ENCODE results near the gene GDE1.

GRCh38 chr16:19512297-19512696 lies 9.6 kb downstream of the GDE1 start:
- TF ChIP-seq ZNF138 (CRISPR knock-in tag; conservative IDR thresholded peaks at IDR 0.05) (no peak), CDX4 (CRISPR knock-in tag; IDR thresholded peaks at IDR 0.05; ENCODE audit: borderline replicate concordance) (no peak), PRRX2 (CRISPR knock-in tag; IDR thresholded peaks at IDR 0.05) (no peak), RELA (CRISPR knock-in tag; IDR thresholded peaks at IDR 0.05; ENCODE audit: borderline replicate concordance) (no peak), NFYB (CRISPR knock-in tag; conservative IDR thresholded peaks at IDR 0.05; ENCODE audit: low read depth) (no peak), ESRRA (CRISPR knock-in tag; IDR thresholded peaks at IDR 0.05; ENCODE audit: borderline replicate concordance) (no peak), ETV6 (CRISPR knock-in tag; IDR thresholded peaks at IDR 0.05) (no peak)
- TF ChIP-seq, protein P1, sequence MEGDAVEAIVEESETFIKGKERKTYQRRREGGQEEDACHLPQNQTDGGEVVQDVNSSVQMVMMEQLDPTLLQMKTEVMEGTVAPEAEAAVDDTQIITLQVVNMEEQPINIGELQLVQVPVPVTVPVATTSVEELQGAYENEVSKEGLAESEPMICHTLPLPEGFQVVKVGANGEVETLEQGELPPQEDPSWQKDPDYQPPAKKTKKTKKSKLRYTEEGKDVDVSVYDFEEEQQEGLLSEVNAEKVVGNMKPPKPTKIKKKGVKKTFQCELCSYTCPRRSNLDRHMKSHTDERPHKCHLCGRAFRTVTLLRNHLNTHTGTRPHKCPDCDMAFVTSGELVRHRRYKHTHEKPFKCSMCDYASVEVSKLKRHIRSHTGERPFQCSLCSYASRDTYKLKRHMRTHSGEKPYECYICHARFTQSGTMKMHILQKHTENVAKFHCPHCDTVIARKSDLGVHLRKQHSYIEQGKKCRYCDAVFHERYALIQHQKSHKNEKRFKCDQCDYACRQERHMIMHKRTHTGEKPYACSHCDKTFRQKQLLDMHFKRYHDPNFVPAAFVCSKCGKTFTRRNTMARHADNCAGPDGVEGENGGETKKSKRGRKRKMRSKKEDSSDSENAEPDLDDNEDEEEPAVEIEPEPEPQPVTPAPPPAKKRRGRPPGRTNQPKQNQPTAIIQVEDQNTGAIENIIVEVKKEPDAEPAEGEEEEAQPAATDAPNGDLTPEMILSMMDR (IDR thresholded peaks at IDR 0.05) = no peak
- TF ChIP-seq, protein P2, sequence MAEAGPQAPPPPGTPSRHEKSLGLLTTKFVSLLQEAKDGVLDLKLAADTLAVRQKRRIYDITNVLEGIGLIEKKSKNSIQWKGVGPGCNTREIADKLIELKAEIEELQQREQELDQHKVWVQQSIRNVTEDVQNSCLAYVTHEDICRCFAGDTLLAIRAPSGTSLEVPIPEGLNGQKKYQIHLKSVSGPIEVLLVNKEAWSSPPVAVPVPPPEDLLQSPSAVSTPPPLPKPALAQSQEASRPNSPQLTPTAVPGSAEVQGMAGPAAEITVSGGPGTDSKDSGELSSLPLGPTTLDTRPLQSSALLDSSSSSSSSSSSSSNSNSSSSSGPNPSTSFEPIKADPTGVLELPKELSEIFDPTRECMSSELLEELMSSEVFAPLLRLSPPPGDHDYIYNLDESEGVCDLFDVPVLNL (CRISPR knock-in tag; IDR thresholded peaks at IDR 0.05; ENCODE audit: borderline replicate concordance, low read depth) = no peak
- TF ChIP-seq, protein P3, sequence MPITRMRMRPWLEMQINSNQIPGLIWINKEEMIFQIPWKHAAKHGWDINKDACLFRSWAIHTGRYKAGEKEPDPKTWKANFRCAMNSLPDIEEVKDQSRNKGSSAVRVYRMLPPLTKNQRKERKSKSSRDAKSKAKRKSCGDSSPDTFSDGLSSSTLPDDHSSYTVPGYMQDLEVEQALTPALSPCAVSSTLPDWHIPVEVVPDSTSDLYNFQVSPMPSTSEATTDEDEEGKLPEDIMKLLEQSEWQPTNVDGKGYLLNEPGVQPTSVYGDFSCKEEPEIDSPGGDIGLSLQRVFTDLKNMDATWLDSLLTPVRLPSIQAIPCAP (CRISPR knock-in tag; IDR thresholded peaks at IDR 0.05) = no peak
- TF ChIP-seq, protein P4, sequence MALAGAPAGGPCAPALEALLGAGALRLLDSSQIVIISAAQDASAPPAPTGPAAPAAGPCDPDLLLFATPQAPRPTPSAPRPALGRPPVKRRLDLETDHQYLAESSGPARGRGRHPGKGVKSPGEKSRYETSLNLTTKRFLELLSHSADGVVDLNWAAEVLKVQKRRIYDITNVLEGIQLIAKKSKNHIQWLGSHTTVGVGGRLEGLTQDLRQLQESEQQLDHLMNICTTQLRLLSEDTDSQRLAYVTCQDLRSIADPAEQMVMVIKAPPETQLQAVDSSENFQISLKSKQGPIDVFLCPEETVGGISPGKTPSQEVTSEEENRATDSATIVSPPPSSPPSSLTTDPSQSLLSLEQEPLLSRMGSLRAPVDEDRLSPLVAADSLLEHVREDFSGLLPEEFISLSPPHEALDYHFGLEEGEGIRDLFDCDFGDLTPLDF (CRISPR knock-in tag; IDR thresholded peaks at IDR 0.05) = no peak
